DOHH2 (cell line): ENCODE measurements around the gene CLIP2.

ENCODE experiments used
- CTCF ChIP-seq: fragments of 200-600 bp; sonication (generic); IDR thresholded peaks from one replicate; pipeline ENCODE4 v1.5.1; 2014; ENCODE audit warnings: antibody characterized with exemption, mild to moderate bottlenecking, low read depth, low read length; ENCODE audit not compliant: poor library complexity, severe bottlenecking
- EZH2phosphoT487 ChIP-seq: fragments of 200-600 bp; sonication (generic); IDR thresholded peaks from 2 replicates; pipeline ENCODE4 v1.6.1; 2017; ENCODE audit warnings: borderline replicate concordance, mild to moderate bottlenecking, antibody characterized with exemption, low read length, moderate library complexity, mixed read lengths

- TF ChIP-seq CTCF (no peak), EZH2phosphoT487 (no peak)
Measured at GRCh38 chr7:74387606-74388005, 98.4 kb downstream of the CLIP2 start.
